ENCODE data around the gene MEGF6. TPM values are rescaled to one million over a fixed set of nuclear protein-coding genes. Genes with fewer than 3 reads are reported as not detected.

MEGF6 gene
- total and polyA plus RNA-seq, 4 donors: 17.7 to 54.2 (median 48.2) TPM

DNA sequence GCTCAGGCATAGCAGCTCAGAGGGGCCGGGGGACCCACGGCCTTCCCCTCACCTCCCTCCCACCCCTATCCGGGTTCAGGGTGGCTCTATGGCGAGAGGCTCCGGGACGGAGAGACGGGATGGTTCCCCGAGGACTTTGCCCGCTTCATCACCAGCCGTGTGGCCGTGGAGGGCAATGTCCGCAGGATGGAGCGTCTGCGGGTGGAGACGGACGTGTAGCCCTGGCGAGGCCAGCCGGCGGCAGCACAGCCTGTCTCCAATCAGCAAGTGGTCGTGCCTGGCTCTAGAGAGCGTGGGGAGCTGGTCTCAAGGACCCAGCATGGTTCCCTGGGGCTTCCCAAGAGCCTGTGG lies 131.0 kb downstream of the MEGF6 start:
- no peak overlapping the region for H3K9ac ChIP-seq (ENCODE audit: insufficient read depth in 1 of 2, low read length in 2 of 2)
- WGBS, 2 donors: 72 to 81% methylated on average over 21 of the region's 21 CpGs
- H3K27ac ChIP-seq (ENCODE audit: low read depth in 1 of 2, low read length in 1 of 2): no peak overlapping the region
- H3K4me1 ChIP-seq (ENCODE audit: control insufficient read depth in 5 of 5, insufficient read depth in 5 of 5, low read length in 5 of 5): no peaks in the 10 kb centered on the region
- no peak overlapping the region for H3K4me3 ChIP-seq
- no peak for ATAC-seq (ENCODE audit: insufficient read depth, low FRiP score)
- DNase-seq: no peak
- TF ChIP-seq, protein P1, sequence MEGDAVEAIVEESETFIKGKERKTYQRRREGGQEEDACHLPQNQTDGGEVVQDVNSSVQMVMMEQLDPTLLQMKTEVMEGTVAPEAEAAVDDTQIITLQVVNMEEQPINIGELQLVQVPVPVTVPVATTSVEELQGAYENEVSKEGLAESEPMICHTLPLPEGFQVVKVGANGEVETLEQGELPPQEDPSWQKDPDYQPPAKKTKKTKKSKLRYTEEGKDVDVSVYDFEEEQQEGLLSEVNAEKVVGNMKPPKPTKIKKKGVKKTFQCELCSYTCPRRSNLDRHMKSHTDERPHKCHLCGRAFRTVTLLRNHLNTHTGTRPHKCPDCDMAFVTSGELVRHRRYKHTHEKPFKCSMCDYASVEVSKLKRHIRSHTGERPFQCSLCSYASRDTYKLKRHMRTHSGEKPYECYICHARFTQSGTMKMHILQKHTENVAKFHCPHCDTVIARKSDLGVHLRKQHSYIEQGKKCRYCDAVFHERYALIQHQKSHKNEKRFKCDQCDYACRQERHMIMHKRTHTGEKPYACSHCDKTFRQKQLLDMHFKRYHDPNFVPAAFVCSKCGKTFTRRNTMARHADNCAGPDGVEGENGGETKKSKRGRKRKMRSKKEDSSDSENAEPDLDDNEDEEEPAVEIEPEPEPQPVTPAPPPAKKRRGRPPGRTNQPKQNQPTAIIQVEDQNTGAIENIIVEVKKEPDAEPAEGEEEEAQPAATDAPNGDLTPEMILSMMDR (IDR thresholded peaks at IDR 0.05; ENCODE audit: control extremely low read depth, extremely low read depth): no peak
- H3K36me3 ChIP-seq (ENCODE audit: control insufficient read depth in 4 of 4, insufficient read depth in 4 of 4, low read length in 4 of 4): no peaks in the 10 kb centered on the region
- H3K27me3 ChIP-seq (ENCODE audit: control insufficient read depth in 3 of 3, insufficient read depth in 3 of 3, low read length in 2 of 3): no peaks in the 10 kb centered on the region
- H3K9me3 ChIP-seq (ENCODE audit: control insufficient read depth in 4 of 4, insufficient read depth in 3 of 4, low read length in 3 of 4): no peaks in the 10 kb centered on the region

DNA sequence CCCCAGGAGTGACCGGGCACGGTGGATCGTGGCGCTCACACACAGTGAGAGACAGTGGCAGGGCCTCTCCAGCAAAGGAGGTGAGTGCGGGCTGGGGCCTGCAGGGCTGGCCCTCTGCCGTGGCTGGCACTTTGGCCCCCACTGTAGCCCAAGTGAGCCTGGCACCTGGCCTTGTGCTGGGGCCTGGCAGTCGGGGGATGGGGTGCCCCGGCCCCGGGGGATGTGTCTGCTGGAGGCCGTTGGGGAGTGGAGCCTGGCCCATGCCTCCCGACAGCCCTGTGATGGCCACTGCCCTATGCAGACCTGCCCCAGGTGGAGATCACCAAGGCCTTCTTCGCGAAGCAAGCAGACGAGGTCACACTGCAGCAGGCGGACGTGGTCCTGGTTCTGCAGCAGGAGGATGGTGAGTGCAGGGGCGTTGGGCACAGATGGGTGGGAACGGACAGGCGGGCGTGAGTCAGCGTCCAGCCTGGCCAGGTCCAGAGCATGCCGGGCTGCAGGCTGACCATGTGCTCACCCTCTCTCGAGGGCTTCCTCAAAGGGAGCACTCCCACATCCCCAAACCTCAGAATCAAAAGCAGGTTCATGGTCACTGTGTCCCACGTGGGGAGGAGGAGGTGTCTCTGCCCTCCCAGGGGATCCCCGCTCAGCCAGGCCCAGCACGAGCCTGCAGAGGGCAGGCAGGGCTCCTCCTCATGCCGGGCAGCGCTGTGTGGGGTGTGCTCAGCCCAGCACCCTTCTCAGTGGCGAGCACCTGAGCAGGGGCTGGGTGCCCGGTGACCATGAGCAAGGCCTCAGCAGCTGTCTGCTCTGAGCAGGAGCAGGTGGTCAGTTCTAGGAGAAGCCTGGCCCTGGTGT lies 131.6 kb downstream of the MEGF6 start:
- no peak for ATAC-seq (ENCODE audit: insufficient read depth, low FRiP score)
- TF ChIP-seq, protein P1 (IDR thresholded peaks at IDR 0.05; ENCODE audit: control extremely low read depth, extremely low read depth): no peak

DNA sequence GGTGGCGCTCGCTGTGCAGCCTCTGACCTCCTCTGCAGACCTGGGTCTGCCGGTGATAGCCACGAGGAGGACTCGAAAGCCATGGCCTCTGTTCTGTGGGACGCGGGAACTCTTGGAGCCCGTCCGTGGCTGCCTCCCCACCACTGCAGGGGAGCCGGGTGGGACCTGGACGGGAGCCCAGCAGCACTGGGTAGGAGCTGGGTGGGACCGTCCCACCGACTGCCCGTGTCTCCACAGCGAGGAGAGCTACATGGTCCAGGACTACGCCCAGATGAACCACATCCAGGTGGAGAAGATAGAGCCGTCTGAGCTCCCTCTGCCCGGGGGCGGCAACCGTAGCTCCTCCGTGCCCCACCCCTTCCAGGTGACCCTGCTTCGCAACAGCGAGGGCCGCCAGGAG lies 133.1 kb downstream of the MEGF6 start:
- TF ChIP-seq, protein P1 (IDR thresholded peaks at IDR 0.05; ENCODE audit: control extremely low read depth, extremely low read depth): no peak
- H3K27ac ChIP-seq (ENCODE audit: low read depth in 1 of 2, low read length in 1 of 2): no peak overlapping the region
- peaks cover 0 to 4% (median 0%) of the 10 kb centered on the region in 5 donors for H3K4me1 ChIP-seq (ENCODE audit: control insufficient read depth in 5 of 5, insufficient read depth in 5 of 5, low read length in 5 of 5)
- no peaks in the 10 kb centered on the region for H3K9me3 ChIP-seq (ENCODE audit: control insufficient read depth in 4 of 4, insufficient read depth in 3 of 4, low read length in 3 of 4)
- 79 to 81% methylated on average over 24 of the region's 24 CpGs for WGBS, 2 donors
- H3K4me3 ChIP-seq: no peak overlapping the region
- no peaks in the 10 kb centered on the region for H3K27me3 ChIP-seq (ENCODE audit: control insufficient read depth in 3 of 3, insufficient read depth in 3 of 3, low read length in 2 of 3)
- DNase-seq (no peak), ATAC-seq (ENCODE audit: insufficient read depth, low FRiP score) (no peak)
- no peak overlapping the region for H3K9ac ChIP-seq (ENCODE audit: insufficient read depth in 1 of 2, low read length in 2 of 2)
- H3K36me3 ChIP-seq (ENCODE audit: control insufficient read depth in 4 of 4, insufficient read depth in 4 of 4, low read length in 4 of 4): peaks cover 0 to 2% (median 0%) of the 10 kb centered on the region in 4 donors

More for the DNA sequence above, 131.6 kb downstream of the MEGF6 start:
- DNase-seq: no peak
- WGBS, 2 donors: 76 to 80% methylated on average over 30 of the region's 30 CpGs
- no peaks in the 10 kb centered on the region for H3K9me3 ChIP-seq (ENCODE audit: control insufficient read depth in 4 of 4, insufficient read depth in 3 of 4, low read length in 3 of 4)
- H3K27ac ChIP-seq (ENCODE audit: low read depth in 1 of 2, low read length in 1 of 2): no peak overlapping the region
- no peaks in the 10 kb centered on the region for H3K27me3 ChIP-seq (ENCODE audit: control insufficient read depth in 3 of 3, insufficient read depth in 3 of 3, low read length in 2 of 3)
- H3K4me3 ChIP-seq: no peak overlapping the region
- no peaks in the 10 kb centered on the region for H3K4me1 ChIP-seq (ENCODE audit: control insufficient read depth in 5 of 5, insufficient read depth in 5 of 5, low read length in 5 of 5)
- no peak overlapping the region for H3K9ac ChIP-seq (ENCODE audit: insufficient read depth in 1 of 2, low read length in 2 of 2)
- no peaks in the 10 kb centered on the region for H3K36me3 ChIP-seq (ENCODE audit: control insufficient read depth in 4 of 4, insufficient read depth in 4 of 4, low read length in 4 of 4)
